ENCODE measurements around the gene TAC3.

GRCh38 chr12:57044889-57045288, 28.6 kb upstream of the TAC3 start:
- TF ChIP-seq CTCF (IDR thresholded peaks at IDR 0.05; ENCODE audit: borderline replicate concordance, extremely low read depth, low read length, poor library complexity, severe bottlenecking) (no peak), EZH2 (IDR thresholded peaks at IDR 0.05; ENCODE audit: borderline replicate concordance, low read depth, low read length, severe bottlenecking) (no peak)
